Transverse colon (tissue), 3 donors: ENCODE data around the gene TIGD1.

Experiments
- POLR2A ChIP-seq: fragments of 450-650 bp; IDR thresholded peaks from one replicate; pipeline ENCODE4 v1.6.1; 2016; ENCODE audit warnings: antibody characterized with exemption, mild to moderate bottlenecking, moderate library complexity
- TF ChIP-seq, protein P1 (sequence below), 5 experiments: fragments of 200-600 bp in 3 of 5; fragments of 450-650 bp in 2 of 5; sonication (generic) in 3 of 5; IDR thresholded peaks; 1 replicate in 2 of 5; 2 replicates in 3 of 5; pipeline ENCODE4 v1.5.1; 2016 to 2017; ENCODE audit warnings: antibody characterized with exemption in 5 of 5, inconsistent platforms in 3 of 5, mild to moderate bottlenecking in 2 of 5, moderate library complexity in 1 of 5

DNA sequence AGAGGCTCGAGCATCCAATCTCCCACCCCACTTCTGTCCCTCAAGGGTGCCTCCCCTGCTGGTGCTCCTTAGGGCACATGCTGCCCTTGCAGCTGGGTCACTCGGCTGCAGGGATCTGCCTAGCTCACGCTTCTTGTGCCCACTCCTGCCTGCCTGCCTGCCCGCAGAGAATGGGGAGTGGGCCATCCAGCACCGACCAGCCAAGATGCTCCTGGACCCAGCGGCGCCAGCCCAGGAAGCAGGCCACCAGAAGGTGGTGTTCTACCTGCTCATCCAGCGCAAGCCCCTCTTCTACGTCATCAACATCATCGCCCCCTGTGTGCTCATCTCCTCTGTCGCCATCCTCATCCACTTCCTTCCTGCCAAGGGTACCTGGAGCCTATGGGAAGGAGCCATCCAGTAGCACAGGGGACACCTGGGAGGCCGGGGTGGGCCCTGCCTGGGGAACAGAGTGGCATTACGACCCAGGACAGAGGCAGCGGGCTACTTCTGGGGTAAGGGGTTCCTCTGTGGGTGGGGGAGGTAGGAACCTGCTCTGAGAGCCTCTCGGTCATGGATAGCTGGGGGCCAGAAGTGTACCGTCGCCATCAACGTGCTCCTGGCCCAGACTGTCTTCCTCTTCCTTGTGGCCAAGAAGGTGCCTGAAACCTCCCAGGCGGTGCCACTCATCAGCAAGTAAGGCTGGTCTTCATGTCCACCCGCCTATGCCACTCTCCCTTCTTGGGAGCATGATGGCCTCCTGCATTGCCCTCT is 7.5 kb downstream of the TIGD1 start:
- TF ChIP-seq, protein P1, sequence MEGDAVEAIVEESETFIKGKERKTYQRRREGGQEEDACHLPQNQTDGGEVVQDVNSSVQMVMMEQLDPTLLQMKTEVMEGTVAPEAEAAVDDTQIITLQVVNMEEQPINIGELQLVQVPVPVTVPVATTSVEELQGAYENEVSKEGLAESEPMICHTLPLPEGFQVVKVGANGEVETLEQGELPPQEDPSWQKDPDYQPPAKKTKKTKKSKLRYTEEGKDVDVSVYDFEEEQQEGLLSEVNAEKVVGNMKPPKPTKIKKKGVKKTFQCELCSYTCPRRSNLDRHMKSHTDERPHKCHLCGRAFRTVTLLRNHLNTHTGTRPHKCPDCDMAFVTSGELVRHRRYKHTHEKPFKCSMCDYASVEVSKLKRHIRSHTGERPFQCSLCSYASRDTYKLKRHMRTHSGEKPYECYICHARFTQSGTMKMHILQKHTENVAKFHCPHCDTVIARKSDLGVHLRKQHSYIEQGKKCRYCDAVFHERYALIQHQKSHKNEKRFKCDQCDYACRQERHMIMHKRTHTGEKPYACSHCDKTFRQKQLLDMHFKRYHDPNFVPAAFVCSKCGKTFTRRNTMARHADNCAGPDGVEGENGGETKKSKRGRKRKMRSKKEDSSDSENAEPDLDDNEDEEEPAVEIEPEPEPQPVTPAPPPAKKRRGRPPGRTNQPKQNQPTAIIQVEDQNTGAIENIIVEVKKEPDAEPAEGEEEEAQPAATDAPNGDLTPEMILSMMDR (IDR thresholded peaks at IDR 0.05), result no peak
- TF ChIP-seq POLR2A, result no peak
